Iris pigment epithelial cell (primary cell): Measurements from ENCODE around the gene SMCHD1.
"Not testable (repeated sequence)": the region's sequence is repeated elsewhere in the genome, so short reads cannot be mapped to it uniquely, and the experiment has no call there.

Experiments
- DNase-seq: peaks from one replicate; pipeline ENCODE4 v3.0.0-alpha.2; 2011; ENCODE audit warnings: low read depth

The SMCHD1 gene

DNA sequence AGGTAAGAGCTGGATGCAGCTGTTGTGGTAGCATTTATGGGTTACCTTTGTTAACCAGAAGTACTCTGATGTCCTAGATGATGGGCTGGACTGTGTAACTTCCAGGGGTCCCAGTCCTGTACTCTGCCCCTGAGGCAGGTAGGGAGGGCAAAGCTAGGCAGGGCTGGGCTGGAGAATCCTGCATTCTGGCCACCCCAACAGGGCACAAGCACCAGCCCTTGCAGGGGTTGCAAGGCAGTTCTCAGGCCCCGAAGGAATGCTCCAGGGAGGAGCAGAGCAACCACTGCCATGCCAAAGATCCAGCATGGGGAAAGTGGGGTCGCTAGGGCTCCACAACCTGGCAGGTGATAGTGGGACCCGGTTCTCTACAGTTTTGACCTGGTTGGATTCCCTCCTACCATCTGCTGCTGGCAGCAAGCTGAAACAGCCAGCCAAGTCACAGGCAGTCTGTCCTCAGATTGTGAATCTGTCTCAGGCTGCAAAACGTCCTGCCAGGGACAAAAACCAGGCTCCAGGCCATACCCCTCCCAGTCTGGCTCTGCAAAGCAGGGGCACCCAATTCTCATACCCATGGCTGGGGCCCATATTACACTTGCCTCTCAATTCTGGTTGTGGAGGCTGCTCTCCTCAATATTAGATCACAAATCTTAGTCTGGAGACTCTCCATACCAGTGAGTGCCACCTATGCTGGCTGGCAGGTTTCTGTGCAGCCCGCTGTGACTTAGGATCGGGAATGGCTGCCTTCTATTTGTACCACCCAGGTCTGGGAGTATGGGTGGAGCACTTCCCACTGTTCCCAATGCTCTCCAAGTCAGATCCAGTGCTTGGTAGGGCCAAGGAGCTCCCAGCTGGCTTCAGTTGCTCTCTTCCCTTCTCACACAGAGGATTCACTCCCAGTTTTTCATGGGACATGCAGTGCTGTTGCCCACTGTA is 61.1 kb downstream of the SMCHD1 start:
- DNase-seq, result no peak

DNA sequence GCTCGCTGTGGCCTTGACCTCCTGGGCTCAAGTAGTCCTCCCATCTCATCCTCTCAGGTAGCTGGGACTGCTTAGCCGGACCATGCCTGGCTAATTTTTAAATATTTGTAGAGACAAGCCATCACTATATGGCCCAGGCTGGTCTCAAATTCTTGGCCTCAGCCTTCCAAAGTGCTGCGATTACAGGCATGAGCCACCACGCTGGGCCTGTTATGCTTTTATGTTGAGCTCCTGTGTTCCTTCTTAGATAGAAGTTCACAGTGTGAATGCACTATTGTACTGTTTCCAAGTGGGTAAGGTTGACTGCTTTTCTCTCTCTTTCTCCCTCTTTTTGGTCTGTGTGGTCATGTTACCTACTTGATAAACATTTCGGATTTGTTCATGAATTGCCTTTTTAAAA is 61.9 kb downstream of the SMCHD1 start:
- no peak for DNase-seq

DNA sequence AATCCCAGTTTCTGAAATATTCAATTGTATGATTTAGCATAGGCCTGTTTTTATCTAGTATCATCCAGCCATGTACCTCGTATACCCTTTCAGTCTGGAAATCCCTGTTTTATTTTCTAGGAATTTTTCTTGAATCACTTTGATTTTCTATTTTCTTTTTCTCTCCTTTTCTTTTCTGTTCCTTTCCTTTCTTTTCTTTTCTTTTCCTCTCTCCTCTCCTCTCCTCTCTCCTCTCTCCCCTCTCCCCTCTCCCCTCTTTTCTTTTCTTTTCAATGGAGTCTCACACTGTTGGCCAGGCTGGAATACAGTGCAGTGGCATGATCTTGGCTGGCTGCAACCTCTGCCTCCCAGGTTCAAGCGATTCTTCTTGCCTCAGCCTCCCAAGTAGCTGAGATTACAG is 63.5 kb downstream of the SMCHD1 start:
- DNase-seq, result no peak

DNA sequence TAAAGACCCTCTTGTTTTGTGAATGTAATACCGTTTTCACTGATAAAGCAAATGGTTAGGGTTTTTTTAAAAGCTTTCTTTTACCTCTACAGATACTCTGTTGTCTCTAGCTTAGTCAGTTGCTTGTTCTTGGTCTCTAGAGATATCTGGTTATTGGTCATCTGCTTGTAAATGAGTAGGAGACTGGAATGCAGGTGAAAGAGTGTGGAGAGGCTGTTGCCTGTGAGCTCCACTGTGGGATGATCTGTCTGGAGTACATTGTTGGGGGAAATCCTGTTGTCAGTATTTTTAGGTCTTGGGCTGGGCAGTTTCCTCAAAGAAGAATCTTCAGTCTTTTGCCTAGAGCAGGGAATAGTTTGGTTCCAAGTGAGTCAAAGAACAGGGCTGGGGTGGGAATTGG is 67.7 kb downstream of the SMCHD1 start:
- DNase-seq, result no peak

DNA sequence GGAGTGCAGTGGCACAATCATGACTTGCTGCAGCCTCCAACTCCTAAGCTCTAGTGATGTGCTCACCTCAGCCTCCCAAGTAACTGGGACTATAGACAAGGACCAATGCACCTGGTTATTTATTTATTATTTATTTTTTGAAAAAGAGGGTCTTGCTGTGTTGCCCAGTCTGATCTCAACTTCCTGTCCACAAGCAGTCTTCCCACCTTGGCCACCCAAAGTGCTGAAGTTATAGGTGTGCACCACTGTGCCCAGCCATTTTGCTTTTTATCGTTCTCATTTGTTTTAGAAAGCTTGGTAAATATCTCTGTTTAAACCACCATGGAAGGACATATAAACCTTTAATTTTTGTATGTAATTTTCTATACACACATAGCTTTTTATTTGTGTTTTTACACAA is 74.2 kb downstream of the SMCHD1 start:
- no peak for DNase-seq

DNA sequence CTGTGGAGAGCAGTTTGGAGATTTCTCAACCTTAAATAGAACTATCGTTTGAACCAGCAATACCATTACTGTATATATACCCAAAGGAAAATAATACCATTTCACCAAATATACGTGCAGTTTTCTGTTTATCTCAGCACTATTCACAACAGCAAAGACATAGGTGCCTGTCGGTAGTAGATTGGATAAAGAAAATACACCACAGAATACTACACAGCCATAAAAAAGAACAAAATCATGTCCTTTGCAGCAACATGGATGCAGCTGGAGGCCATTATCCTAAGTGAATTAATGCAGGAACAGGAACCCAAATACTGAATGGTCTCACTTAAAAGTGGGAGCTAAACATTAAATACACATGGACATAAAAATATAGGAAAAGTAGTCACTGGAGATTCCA is 81.3 kb downstream of the SMCHD1 start:
- DNase-seq, result no peak

DNA sequence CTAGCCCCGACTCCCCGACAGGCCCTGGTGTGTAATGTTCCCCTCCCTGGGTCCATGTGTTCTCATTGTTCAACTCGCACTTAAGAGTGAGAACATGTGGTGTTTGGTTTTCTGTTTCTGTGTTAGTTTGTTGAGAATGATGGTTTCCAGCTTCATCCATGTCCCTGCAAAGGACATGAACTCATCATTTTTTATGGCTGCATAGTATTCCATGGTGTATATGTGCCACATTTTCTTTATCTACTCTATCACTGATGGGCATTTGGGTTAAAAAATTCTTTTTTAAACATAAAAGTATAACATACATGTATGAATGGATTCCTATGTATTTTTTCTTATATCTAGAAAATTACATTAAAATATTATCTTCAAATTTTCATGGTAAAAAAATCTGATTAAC is 84.6 kb downstream of the SMCHD1 start:
- not testable (repeated sequence) for DNase-seq

DNA sequence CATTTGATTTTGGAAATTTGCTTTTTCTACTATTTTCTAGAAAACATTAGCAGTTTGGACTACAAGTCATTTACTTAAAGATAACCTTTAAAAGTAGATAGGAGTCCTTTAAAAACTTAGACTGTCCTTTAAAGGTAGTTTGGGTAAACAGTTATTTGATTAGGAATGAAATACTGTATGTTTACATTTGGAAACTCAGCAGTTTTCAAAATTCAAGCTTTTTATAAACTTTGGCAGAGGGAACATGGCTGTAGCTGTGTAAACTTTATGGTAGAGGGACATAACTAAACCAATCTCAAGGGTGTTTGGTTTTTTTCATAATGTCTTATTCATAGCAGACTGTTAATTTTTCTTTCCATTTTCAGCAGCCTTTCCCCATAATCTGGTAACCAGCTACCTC is 90.7 kb downstream of the SMCHD1 start:
- DNase-seq, result no peak

DNA sequence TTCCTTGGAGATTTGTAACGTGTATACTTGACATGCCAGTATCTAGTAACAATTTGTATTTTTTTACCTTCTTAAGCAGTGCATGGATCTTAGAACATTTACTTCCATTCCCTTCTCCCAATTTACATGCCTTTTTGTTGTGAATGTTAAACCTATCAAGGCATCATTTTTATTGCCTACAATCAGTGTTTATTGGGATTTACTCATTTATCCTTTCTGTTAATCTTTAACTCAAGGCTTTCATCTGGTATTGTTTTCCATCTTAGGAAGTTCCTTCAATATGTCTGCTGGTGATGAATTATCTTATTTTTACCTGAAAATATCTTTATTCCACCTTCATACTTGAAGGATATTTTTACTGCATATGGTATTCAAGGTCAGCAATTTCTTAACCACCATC is 102.8 kb downstream of the SMCHD1 start:
- DNase-seq, result no peak

DNA sequence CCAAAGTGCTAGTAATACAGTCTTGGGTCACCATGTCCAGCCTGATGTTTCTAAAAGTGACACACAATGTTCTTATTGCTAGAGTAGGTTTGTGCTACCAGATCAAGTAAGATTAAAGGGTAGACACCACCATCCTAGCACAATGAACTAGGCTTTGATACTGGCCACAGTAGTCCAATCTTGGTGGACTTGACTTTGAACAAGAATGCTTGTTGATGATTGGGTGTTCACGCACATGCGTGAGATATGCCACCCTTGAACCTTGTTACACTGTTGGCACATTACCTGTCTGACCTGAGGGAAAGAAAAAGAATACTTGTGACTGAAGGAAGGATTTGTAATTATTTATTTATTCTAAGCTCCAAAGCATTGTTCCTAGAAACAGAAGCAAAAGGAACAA is 119.1 kb downstream of the SMCHD1 start:
- DNase-seq, result no peak

DNA sequence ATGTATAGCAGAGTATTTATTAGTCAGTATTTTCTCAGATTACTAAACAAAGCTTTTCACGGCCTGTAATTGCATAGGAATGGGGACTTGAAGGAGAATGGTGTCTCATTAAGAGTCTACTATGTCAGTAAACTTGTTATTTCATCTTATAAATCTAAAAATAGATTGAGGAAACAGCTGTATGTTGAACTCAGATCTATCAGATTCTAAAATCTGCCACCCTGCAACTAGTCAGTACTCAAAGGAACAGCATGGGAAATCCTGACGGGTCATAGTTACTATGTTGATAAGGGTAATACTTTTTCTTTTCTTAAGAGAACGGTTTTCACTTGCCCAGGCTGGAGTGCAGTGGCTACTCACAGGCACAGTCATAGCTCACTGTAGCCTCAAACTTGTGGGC is 121.1 kb downstream of the SMCHD1 start:
- no peak for DNase-seq

DNA sequence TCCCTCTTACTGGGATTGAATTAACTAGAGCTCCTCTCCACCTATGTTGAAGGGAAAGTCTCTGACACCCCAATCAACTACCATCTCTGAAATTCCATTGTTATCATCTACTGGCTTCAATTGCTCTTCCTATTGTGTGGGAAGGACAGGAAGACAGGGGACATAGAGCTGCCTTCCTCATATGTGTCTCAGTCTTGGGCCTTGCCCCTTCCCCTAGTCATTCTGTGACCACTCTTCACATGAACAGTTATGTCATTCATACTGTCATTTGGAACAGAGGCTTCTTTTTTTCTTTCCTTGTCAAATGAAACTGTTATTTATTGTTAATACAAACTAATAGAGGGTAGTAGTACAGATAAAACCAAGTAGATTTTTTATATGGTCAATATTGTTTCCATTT is 121.7 kb downstream of the SMCHD1 start:
- no peak for DNase-seq

DNA sequence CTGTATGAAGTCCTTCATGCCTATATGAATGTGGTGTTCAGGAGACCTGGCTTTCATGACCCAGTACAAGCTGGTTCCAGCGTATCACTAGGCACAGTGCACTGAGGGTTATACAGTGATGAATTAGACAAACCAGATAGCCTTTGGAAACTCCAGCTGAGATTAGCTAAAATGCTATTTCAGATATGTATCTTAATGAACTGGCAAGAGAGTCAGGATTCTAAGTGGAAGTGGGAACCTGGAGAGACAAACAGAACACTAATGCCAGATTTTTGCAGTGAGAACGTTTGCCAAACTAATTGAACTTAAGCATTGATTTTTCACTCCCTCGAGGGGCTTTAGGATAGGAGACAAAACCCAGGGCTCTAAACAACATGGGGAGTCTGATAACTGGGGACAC is 125.2 kb downstream of the SMCHD1 start:
- DNase-seq, result no peak

DNA sequence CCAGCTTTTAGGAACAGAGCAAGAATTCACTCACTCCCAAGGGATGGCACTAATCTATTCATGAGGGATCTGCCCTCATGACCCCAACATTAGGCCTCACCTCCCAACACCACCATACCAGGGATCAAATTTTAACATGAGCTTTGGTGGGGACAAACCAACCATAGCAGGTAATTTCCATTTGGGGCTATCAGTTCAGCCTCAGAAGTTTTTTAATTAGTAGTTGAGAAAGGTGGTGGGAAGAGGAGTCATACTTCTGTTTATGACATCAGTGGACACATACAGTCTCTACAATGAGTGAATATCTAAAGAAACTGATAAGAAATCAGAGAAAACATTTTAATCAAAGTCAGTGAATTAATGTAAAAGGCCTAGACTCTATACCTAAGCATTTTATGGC is 131.7 kb downstream of the SMCHD1 start:
- no peak for DNase-seq

DNA sequence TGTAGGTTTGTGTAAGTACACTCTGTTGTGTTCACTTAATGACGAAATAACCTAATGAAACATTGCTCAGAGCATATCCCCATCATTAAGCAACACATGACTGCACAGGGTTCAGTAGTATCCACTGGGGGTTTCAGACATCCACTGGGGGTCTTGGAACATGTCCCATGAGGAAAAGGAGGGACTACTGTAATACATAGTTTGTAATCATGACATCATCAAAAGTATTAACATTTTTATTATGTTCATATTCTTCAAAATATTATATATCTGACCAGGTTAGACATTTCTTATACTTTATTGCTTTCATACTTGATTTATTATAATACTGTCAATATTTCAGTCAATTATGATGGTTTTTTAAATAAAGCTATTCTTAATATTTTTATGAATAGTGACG is 136.9 kb downstream of the SMCHD1 start:
- DNase-seq, result no peak

DNA sequence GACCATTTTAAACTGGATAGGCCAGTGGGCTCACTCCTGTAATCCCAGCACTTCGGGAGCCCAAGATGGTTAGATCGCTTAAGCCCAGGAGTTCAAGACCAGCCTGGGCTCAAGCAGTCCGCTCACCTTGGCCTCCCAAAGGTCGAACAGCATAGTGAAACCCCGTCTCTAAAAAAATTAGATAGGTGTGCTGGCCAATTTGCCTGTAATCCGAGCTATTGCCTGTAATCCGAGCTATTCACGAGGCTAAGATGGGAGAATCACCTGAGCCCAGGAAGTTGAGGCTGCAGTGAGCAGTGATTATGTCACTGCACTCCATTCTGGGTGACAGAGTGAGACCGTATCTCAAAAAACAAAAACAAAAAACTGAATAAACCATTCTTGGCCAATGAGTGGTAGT is 138.6 kb downstream of the SMCHD1 start:
- DNase-seq, result no peak

DNA sequence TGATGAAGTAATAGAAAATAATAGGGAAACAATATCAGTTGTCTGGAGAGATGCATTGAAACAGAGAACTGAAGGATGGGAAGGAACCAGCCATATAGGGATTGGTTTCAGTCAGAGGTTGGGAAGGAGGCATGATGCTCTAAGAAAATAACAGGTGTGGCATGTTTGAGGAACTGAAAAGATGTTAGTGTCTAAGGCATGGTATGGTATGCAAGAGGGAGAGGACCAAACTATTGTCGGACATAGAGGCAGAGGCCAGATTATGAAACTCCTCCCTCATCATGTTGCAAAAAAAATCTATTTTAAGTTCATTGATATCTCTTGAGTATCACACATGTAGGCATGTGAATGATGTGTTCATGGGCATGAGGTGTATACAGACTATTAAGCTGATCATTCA is 142.4 kb downstream of the SMCHD1 start:
- DNase-seq, result no peak

DNA sequence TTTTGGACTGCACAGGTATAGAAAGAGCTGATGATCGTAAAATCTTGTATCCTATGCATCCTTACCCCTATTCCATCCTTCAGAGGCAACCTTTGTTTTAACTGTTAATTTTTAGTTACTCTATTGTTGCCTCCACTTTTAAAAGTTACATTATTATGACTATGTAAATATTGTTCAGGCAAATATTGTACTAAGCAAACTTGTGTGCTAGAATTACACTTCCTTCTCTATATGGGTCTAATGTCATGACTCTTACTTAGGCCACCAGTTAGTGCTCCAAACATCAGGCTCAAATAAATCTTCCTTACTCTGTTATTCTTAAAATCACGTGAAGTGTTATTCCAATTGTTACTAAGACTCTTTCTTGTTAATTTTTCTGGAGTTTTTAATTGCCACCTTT is 143.8 kb downstream of the SMCHD1 start:
- DNase-seq, result no peak

DNA sequence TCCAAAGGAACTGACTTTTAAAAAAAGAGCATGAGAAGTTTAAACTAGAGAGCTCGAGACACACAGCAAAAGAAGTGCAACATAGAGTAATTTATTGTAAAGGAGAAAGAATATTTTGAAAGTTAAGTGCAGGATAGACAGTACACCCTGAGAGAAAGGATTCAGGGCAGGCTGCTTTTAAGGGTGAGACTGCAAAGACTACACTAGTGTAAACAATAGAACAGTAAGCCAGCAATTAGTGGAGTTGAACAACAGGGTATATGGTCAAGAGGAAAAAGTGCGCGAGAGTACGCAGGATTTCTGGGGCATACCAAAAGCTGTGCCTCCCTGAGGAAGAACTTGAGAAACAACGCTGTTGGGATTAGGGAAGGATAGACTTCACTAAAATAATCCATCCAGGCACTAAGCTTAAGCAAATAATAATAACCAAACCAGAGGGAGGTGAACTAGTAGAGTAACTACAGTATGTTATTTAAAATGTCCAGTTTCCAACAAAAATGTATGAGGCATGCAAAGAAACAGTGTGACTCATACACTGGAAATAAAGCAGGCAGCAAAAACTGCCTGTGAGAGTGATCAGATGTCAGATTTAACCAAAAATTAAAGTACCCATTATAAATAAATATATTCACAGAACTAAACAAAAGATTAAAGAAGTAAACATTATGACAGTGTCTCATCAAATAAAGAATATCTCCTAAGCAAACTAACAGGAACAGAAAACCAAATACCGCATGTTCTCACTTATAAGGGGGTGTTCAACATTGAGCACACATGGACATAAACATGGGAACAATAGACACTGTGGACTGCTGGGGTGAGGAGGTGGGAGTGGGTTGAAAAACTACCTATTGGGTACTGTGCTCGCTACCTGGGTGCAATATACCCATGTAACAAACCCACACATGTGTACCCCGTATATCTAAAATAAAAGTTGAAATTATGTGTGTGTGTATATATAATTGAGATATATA is 150.7 kb downstream of the SMCHD1 start:
- peak; percentile 59 for DNase-seq

DNA sequence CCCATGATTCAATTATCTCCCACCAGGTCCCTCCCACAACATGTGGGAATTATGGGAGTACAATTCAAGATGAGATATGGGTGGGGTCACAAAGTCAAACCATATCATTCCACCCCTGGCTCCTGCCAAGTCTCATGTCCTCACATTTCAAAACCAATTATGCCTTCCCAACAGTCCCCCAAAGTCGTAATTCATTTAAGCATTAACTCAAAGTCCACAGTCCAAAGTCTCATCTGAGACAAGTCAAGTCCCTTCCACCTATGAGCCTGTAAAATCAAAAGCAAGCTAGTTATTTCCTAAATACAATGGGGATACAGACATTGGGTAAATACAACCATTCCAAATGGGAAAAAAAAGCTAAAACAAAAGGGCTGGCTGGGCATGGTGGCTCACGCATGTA is 153.1 kb downstream of the SMCHD1 start:
- DNase-seq, result not testable (repeated sequence)

DNA sequence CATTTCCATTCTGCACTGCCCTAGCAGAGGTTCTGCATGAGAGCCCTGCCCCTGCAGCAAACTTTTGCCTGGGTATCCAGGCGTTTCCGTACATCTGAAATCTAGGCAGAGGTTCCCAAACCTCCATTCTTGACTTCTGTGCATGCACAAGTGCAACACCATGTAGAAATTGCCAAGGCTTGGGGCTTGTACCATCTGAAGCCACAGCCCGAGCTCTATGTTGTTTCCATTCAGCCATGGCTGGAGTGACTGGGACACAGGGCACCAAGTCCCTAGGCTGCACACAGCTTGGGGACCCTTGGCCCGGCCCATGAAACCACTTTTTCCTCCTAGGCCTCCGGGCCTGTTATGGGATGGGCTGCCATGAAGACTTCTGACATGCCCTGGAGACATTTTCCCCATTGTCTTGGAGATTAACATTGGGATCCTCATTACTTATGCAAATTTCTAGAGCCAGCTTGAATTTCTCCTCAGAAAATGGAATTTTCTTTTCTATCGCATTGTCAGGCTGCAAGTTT is 154.2 kb downstream of the SMCHD1 start:
- not testable (repeated sequence) for DNase-seq

DNA sequence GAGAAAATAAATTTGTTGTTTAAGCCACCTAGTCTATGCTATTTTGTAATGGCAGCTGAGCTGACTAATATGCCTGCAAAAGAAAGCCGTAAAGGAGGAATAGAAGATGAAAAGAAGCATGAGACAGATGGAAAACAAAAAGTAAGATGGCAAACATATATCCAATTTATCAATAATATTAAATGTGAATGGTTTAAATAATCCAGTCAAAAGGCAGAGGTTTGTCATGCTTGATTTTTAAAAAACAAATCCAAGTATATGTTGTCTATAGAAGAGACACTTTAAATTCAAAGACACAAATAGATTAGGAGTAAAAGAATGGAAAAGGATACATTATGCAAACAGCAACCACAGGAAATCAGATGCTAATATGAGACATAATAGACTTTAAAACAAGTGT is 155.9 kb downstream of the SMCHD1 start:
- DNase-seq, result no peak

DNA sequence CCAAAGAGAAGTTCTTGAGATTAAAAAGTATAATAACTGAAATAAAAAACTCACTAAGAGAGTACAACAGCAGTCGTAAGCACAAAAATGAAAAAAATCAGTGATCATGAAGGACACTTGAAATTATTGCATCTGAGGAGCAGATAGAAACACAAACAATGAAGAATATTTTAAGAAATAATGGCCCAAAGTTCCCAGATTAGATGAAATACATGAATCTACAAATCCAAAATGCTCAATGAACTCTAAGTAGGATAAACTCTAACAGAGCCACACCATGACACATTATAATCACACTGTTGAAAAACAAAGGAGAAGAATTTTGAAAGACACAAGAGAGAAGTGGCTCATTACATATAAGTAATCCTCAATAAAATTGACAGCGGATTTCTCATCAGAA is 159.4 kb downstream of the SMCHD1 start:
- no peak for DNase-seq
